ENCODE measurements around the gene CUEDC1.

CUEDC1 gene

GRCh38 chr17:57915985-57916757 is 39.0 kb downstream of the CUEDC1 start:
- ATAC-seq (ENCODE audit: low read depth) (no peak), DNase-seq (ENCODE audit: low spot score) (no peak)
- Histone ChIP-seq H3K4me3 (ENCODE audit: severe bottlenecking) (no peak overlapping the region), H3K36me3 (ENCODE audit: low read depth) (no peaks in the 10 kb centered on the region), H3K4me1 (ENCODE audit: insufficient read depth, poor library complexity, severe bottlenecking) (peaks cover 17% of the 10 kb centered on the region), H3K9me3 (ENCODE audit: severe bottlenecking) (no peaks in the 10 kb centered on the region), H3K27ac (ENCODE audit: poor library complexity, severe bottlenecking) (no peak overlapping the region), H3K27me3 (ENCODE audit: insufficient read depth, poor library complexity, severe bottlenecking) (no peaks in the 10 kb centered on the region)
- TF ChIP-seq CTCF (IDR thresholded peaks at IDR 0.05; ENCODE audit: poor library complexity, severe bottlenecking), result no peak

- H3K4me1 ChIP-seq (ENCODE audit: insufficient read depth, poor library complexity, severe bottlenecking), result peaks cover 17% of the 10 kb centered on the region
- TF ChIP-seq CTCF (IDR thresholded peaks at IDR 0.05; ENCODE audit: poor library complexity, severe bottlenecking), result no peak
- DNase-seq (ENCODE audit: low spot score) (no peak), ATAC-seq (ENCODE audit: low read depth) (no peak)
- no peak overlapping the region for H3K4me3 ChIP-seq (ENCODE audit: severe bottlenecking)
- no peaks in the 10 kb centered on the region for H3K27me3 ChIP-seq (ENCODE audit: insufficient read depth, poor library complexity, severe bottlenecking)
- H3K9me3 ChIP-seq (ENCODE audit: severe bottlenecking), result no peaks in the 10 kb centered on the region
- H3K36me3 ChIP-seq (ENCODE audit: low read depth), result no peaks in the 10 kb centered on the region
- H3K27ac ChIP-seq (ENCODE audit: poor library complexity, severe bottlenecking), result no peak overlapping the region
Measured at GRCh38 chr17:57915544-57915943, 39.7 kb downstream of the CUEDC1 start.

- Histone ChIP-seq H3K4me3 (ENCODE audit: severe bottlenecking) (no peak overlapping the region), H3K27me3 (ENCODE audit: insufficient read depth, poor library complexity, severe bottlenecking) (no peaks in the 10 kb centered on the region), H3K27ac (ENCODE audit: poor library complexity, severe bottlenecking) (no peak overlapping the region), H3K4me1 (ENCODE audit: insufficient read depth, poor library complexity, severe bottlenecking) (peaks cover 17% of the 10 kb centered on the region), H3K9me3 (ENCODE audit: severe bottlenecking) (no peaks in the 10 kb centered on the region), H3K36me3 (ENCODE audit: low read depth) (no peaks in the 10 kb centered on the region)
- TF ChIP-seq CTCF (IDR thresholded peaks at IDR 0.05; ENCODE audit: poor library complexity, severe bottlenecking), result no peak
- ATAC-seq (ENCODE audit: low read depth) (no peak), DNase-seq (ENCODE audit: low spot score) (no peak)
Measured at GRCh38 chr17:57914273-57915142, 40.7 kb downstream of the CUEDC1 start.

GRCh38 chr17:57913575-57914272 is 41.5 kb downstream of the CUEDC1 start:
- DNase-seq (ENCODE audit: low spot score) (no peak), ATAC-seq (ENCODE audit: low read depth) (no peak)
- TF ChIP-seq CTCF (IDR thresholded peaks at IDR 0.05; ENCODE audit: poor library complexity, severe bottlenecking), result no peak
- no peak overlapping the region for H3K4me3 ChIP-seq (ENCODE audit: severe bottlenecking)
- H3K4me1 ChIP-seq (ENCODE audit: insufficient read depth, poor library complexity, severe bottlenecking), result peaks cover 16% of the 10 kb centered on the region
- H3K36me3 ChIP-seq (ENCODE audit: low read depth), result no peaks in the 10 kb centered on the region
- H3K9me3 ChIP-seq (ENCODE audit: severe bottlenecking), result no peaks in the 10 kb centered on the region
- no peaks in the 10 kb centered on the region for H3K27me3 ChIP-seq (ENCODE audit: insufficient read depth, poor library complexity, severe bottlenecking)
- no peak overlapping the region for H3K27ac ChIP-seq (ENCODE audit: poor library complexity, severe bottlenecking)

Data from RWPE2 (cell line).